ENCODE data around the gene NIN. TPM values are rescaled to one million over a fixed set of nuclear protein-coding genes. Genes with fewer than 3 reads are reported as not detected.

The NIN gene
- total and polyA plus RNA-seq, 2 of the 4 experiments (the other 2 are of a cell fraction): 15.2 to 98.4 TPM

GRCh38 chr14:50784683-50785456 is 46.1 kb downstream of the NIN start:
- 93% methylated on average over 3 of the region's 16 CpGs; no CpG with 5 or more reads in 1 of the 2 experiments for WGBS, 2 experiments (ENCODE audit: extremely low coverage in 2 of 2, insufficient read length in 1 of 2)

More at GRCh38 chr14:50784683-50785456, 46.1 kb downstream of the NIN start:
- H2BK120ac ChIP-seq (ENCODE audit: low read depth, low read length): no peak overlapping the region
- no peak overlapping the region for H4K91ac ChIP-seq (ENCODE audit: insufficient read depth, low read depth, low read length)
- peaks cover 9% of the 10 kb centered on the region for H3K9me1 ChIP-seq (ENCODE audit: insufficient read depth, low read length)
- H3K27me3 ChIP-seq (ENCODE audit: control insufficient read depth, insufficient read depth, low read length): no peaks in the 10 kb centered on the region
- H3K23ac ChIP-seq (ENCODE audit: low read depth, low read length): no peak overlapping the region
- no peak overlapping the region for H4K5ac ChIP-seq (ENCODE audit: low read depth, low read length)
- BruUV-seq (replicated peaks): no TSS peak
- H3K4me2 ChIP-seq (ENCODE audit: low read depth, low read length): no peak overlapping the region
- H3K4ac ChIP-seq (ENCODE audit: low read depth, low read length): no peak overlapping the region
- H2AK9ac ChIP-seq (replicated peaks; ENCODE audit: low read depth, low read length, poor library complexity): no peak overlapping the region
- H3K9ac ChIP-seq (ENCODE audit: low read depth, low read length): no peak overlapping the region
- no peak overlapping the region for H2BK20ac ChIP-seq (ENCODE audit: low read depth, low read length)
- H3K4me3 ChIP-seq (ENCODE audit: insufficient read depth, low read depth, low read length): no peak overlapping the region
- ChIA-PET POLR2A (ENCODE audit: unreplicated experiment) (no interaction called here), CTCF (no interaction called here)
- H2BK5ac ChIP-seq (ENCODE audit: low read depth, low read length, poor library complexity, severe bottlenecking): no peak overlapping the region
- H3K36me3 ChIP-seq (ENCODE audit: control insufficient read depth, insufficient read depth, low read length): no peaks in the 10 kb centered on the region; the same call in none of the 2 replicates
- H3K18ac ChIP-seq (ENCODE audit: low read depth, low read length): no peak overlapping the region
- in situ Hi-C loops (cut with MboI; ENCODE audit: low sequenced_read_pairs): no loop called here
- intact Hi-C loops (cut with micrococcal nuclease): no loop called here
- TF ChIP-seq SMC3 (IDR thresholded peaks at IDR 0.05; ENCODE audit: low read depth, low read length): no peak
- TF ChIP-seq POLR2A (IDR thresholded peaks at IDR 0.05; ENCODE audit: low read depth, low read length): no peak
- no peak for TF ChIP-seq MXI1 (IDR thresholded peaks at IDR 0.05; ENCODE audit: borderline replicate concordance, low read depth, low read length)
- no peak for TF ChIP-seq CHD1 (IDR thresholded peaks at IDR 0.05; ENCODE audit: low read depth, low read length)
- TF ChIP-seq FOS (IDR thresholded peaks at IDR 0.05; ENCODE audit: low read depth, low read length): no peak
- no peak for TF ChIP-seq ELK1 (IDR thresholded peaks at IDR 0.05; ENCODE audit: borderline replicate concordance, low read depth, low read length)
- TF ChIP-seq NFE2L2 (IDR thresholded peaks at IDR 0.05; ENCODE audit: low read depth, low read length): no peak
- H2AFZ ChIP-seq (replicated peaks; ENCODE audit: low read length, poor library complexity): no peak overlapping the region
- no peak for ATAC-seq (ENCODE audit: low read depth)
- no peak overlapping the region for H3K14ac ChIP-seq (replicated peaks; ENCODE audit: low read depth, low read length)
- no peak overlapping the region for H2BK15ac ChIP-seq (ENCODE audit: low read depth, low read length)
- no peaks in the 10 kb centered on the region for H4K20me1 ChIP-seq (ENCODE audit: insufficient read depth, low read length)
- dilution Hi-C loops (cut with HindIII; ENCODE audit: low sequenced_read_pairs, unreplicated experiment): no loop called here
- H3K27ac ChIP-seq (ENCODE audit: insufficient read depth, low read length): no peak overlapping the region
- no peak overlapping the region for H4K8ac ChIP-seq (ENCODE audit: low read depth in 2 of 2, low read length in 2 of 2)
- H3K4me1 ChIP-seq (ENCODE audit: control insufficient read depth, insufficient read depth, low read length): no peaks in the 10 kb centered on the region; the same call in 1 of the 2 replicates
- DNase-seq: no peak
- no peak overlapping the region for H2AK5ac ChIP-seq (ENCODE audit: low read depth, low read length)
- H3K56ac ChIP-seq (ENCODE audit: extremely low read depth, insufficient read depth, low read length): no peak overlapping the region
- no peaks in the 10 kb centered on the region for H3K9me3 ChIP-seq (ENCODE audit: control insufficient read depth, insufficient read depth, low read length)
- H3K79me1 ChIP-seq (ENCODE audit: low read depth in 1 of 2, low read length in 2 of 2): peaks cover 0 to 29% of the 10 kb centered on the region in 2 experiments; a peak in 2 of 4 replicates
